Pancreas (tissue), 10 donors: Measurements from ENCODE around the gene ANKIB1. TPM values are rescaled to one million over a fixed set of nuclear protein-coding genes. Genes with fewer than 3 reads are reported as not detected.

Experiments used
- ATAC-seq, 4 donors: fragments of 200-7000 bp; cut with Tn5 transposase; one replicate each; pipeline versions ENCODE4 v1.8.0 to v1.9.1; 2020; ENCODE audit warnings: mild to moderate bottlenecking in 4 of 4, moderate library complexity in 4 of 4
- DNase-seq, 6 donors: peaks; one replicate each; pipeline ENCODE4 v3.0.0-alpha.2; 2020
- FAIRE-seq: peaks from 2 replicates; lab custom pipeline; 2012; peaks lifted over from hg19 to GRCh38; lab: Jason Lieb, UNC
- H3K27ac ChIP-seq, 4 donors: fragments of 200-600 bp; sonication (generic); 1 replicate in 3 of 4; 2 replicates in 1 of 4; pipeline versions ENCODE4 v1.5.0 to v1.8.0; 2020
- H3K27me3 ChIP-seq, 4 donors: fragments of 200-600 bp; one replicate each; pipeline ENCODE4 v1.8.0; 2021
- H3K36me3 ChIP-seq, 3 donors: fragments of 200-600 bp; sonication (generic) in 1 of 3; one replicate each; pipeline versions ENCODE4 v1.5.0 to v1.8.0; 2020 to 2021
- H3K4me1 ChIP-seq, 3 donors: fragments of 200-600 bp; one replicate each; pipeline ENCODE4 v1.8.0; 2021
- H3K4me3 ChIP-seq, 4 donors: fragments of 200-600 bp; sonication (generic) in 2 of 4; one replicate each; pipeline versions ENCODE4 v1.5.0 to v1.8.0; 2020 to 2021
- H3K9me3 ChIP-seq, 4 donors: fragments of 200-600 bp; one replicate each; pipeline ENCODE4 v1.8.0; 2021
- CTCF ChIP-seq, 4 donors: fragments of 200-600 bp; sonication (generic) in 3 of 4; IDR thresholded peaks; one replicate each; pipeline versions ENCODE4 v1.5.0 to v1.8.0; 2021; ENCODE audit warnings: antibody characterized with exemption in 4 of 4
- WGBS, 2 donors: extraction: QIAGEN DNeasy Blood & Tissue Kit; methylation state at CpG; one replicate each; pipeline ENCODE4 v1.1.7; 2013; 5-methylcytosine and 5-hydroxymethylcytosine counted together
- intact Hi-C, 3 donors: fragments of 100-400 bp; cut with DNase I; formaldehyde crosslinking; loops; one replicate each; pipeline versions ENCODE4 v1.11.1 to v1.14.2; 2022
- polyA plus RNA-seq, 2 donors: library from polyadenylated mRNA; stranded (reverse); fragments of 200-250 nt; gene quantifications; one replicate each; pipeline ENCODE4 v1.2.3, GENCODE V29; 2013
- total RNA-seq, 6 donors: library from RNA; stranded (reverse); fragmentation: NEBNext Ultra II Directional in 4 of 6; extraction: Animal tissue kit (Norgen Biotek cat#: 25700) in 4 of 6; gene quantifications; one replicate each; pipeline versions ENCODE4 v1.2.1 to v1.2.4, GENCODE V29; 2021 to 2023
- donor health status: healthy with polysubstance abuse.
- donor health status: DM: no; HTN: no; CAD: no; lungs with moderate emphysema.
- donor health status: DM: no; HTN: no; CAD: no.
- donor health status: control.
- donor health status: control.
- donor health status: Bipolar disorder and iron deficiency.
- donor health status: DM: yes; HTN: yes; CAD: no.
- donor health status: DM: no; HTN: no; CAD: no.
- donor health status: DM: no; HTN: no; CAD: no.
- donor health status: DM: yes; HTN: yes; CAD: no.

Gene ANKIB1
- total and polyA plus RNA-seq, 8 donors: 7.7 to 36.5 (median 20.8) TPM

- Histone ChIP-seq H3K4me1 (no peaks in the 10 kb centered on the region), H3K9me3 (no peaks in the 10 kb centered on the region), H3K27ac (no peak overlapping the region), H3K4me3 (no peak overlapping the region), H3K27me3 (no peaks in the 10 kb centered on the region), H3K36me3 (no peaks in the 10 kb centered on the region)
- 85 to 90% methylated on average over 1 of the region's 1 CpG for WGBS, 2 donors
- intact Hi-C loops: no loop called here
- TF ChIP-seq CTCF (IDR thresholded peaks at IDR 0.05): no peak
- no peak for ATAC-seq
- FAIRE-seq: no peak
- DNase-seq: no peak
Observed at GRCh38 chr7:92282930-92283329, 37.2 kb downstream of the ANKIB1 start.

GRCh38 chr7:92289321-92289720 lies 43.5 kb downstream of the ANKIB1 start:
- peaks cover 0 to 11% (median 5%) of the 10 kb centered on the region in 3 donors for H3K4me1 ChIP-seq
- H3K4me3 ChIP-seq: no peak overlapping the region
- no peak for TF ChIP-seq CTCF (IDR thresholded peaks at IDR 0.05)
- DNase-seq (no peak), ATAC-seq (no peak), FAIRE-seq (no peak)
- intact Hi-C loops: no loop called here
- no peaks in the 10 kb centered on the region for H3K27me3 ChIP-seq
- H3K9me3 ChIP-seq: no peaks in the 10 kb centered on the region
- no peak overlapping the region for H3K27ac ChIP-seq
- WGBS, 2 donors: 93 to 99% methylated on average over 2 of the region's 2 CpGs
- no peaks in the 10 kb centered on the region for H3K36me3 ChIP-seq

GRCh38 chr7:92292981-92293380 lies 47.2 kb downstream of the ANKIB1 start:
- TF ChIP-seq CTCF (IDR thresholded peaks at IDR 0.05): no peak
- ATAC-seq (no peak), DNase-seq (no peak), FAIRE-seq (no peak)
- H3K4me3 ChIP-seq: no peak overlapping the region
- H3K27me3 ChIP-seq: no peaks in the 10 kb centered on the region
- no peaks in the 10 kb centered on the region for H3K36me3 ChIP-seq
- H3K27ac ChIP-seq: no peak overlapping the region
- no peaks in the 10 kb centered on the region for H3K9me3 ChIP-seq
- H3K4me1 ChIP-seq: peaks cover 11 to 14% (median 14%) of the 10 kb centered on the region in 3 donors
- intact Hi-C loops: no loop called here
- 81 to 83% methylated on average over 3 of the region's 3 CpGs for WGBS, 2 donors

GRCh38 chr7:92293896-92294590 lies 48.3 kb downstream of the ANKIB1 start:
- Histone ChIP-seq H3K4me1 (peaks cover 11 to 14% (median 14%) of the 10 kb centered on the region in 3 donors), H3K9me3 (no peaks in the 10 kb centered on the region), H3K27ac (no peak overlapping the region), H3K27me3 (no peaks in the 10 kb centered on the region), H3K4me3 (no peak overlapping the region), H3K36me3 (no peaks in the 10 kb centered on the region)
- FAIRE-seq (no peak), DNase-seq (no peak), ATAC-seq (no peak)
- no peak for TF ChIP-seq CTCF (IDR thresholded peaks at IDR 0.05)
- 62 to 67% methylated on average over 2 of the region's 2 CpGs for WGBS, 2 donors
- intact Hi-C loops: no loop called here

- H3K4me3 ChIP-seq: no peak overlapping the region
- no peak for TF ChIP-seq CTCF (IDR thresholded peaks at IDR 0.05)
- H3K27ac ChIP-seq: no peak overlapping the region
- FAIRE-seq (no peak), DNase-seq (no peak), ATAC-seq (no peak)
- WGBS, 2 donors: 62 to 73% methylated on average over 1 of the region's 1 CpG
- H3K4me1 ChIP-seq: peaks cover 11 to 14% (median 14%) of the 10 kb centered on the region in 3 donors
- H3K9me3 ChIP-seq: no peaks in the 10 kb centered on the region
- intact Hi-C loops: no loop called here
- H3K27me3 ChIP-seq: no peaks in the 10 kb centered on the region
- H3K36me3 ChIP-seq: no peaks in the 10 kb centered on the region
Observed at GRCh38 chr7:92295391-92295790, 49.6 kb downstream of the ANKIB1 start.
